Tibial nerve (tissue), 4 donors: ENCODE measurements around the gene NTRK3. TPM values are rescaled to one million over a fixed set of nuclear protein-coding genes. Genes with fewer than 3 reads are reported as not detected.

Experiments
- DNase-seq, 2 donors: peaks; one replicate each; pipeline ENCODE4 v3.0.0-alpha.2; 2019; ENCODE audit warnings: low spot score in 2 of 2
- H3K27ac ChIP-seq, 4 donors: fragments of 200-600 bp; sonication (generic) in 3 of 4; one replicate each; pipeline ENCODE4 v1.5.1; 2017 to 2019; ENCODE audit warnings: mild to moderate bottlenecking in 1 of 4
- H3K27me3 ChIP-seq, 2 donors: fragments of 200-600 bp; sonication (generic) in 1 of 2; one replicate each; pipeline versions ENCODE4 v1.5.1 to v1.6.0; 2017 to 2019
- H3K36me3 ChIP-seq, 3 donors: fragments of 200-600 bp; sonication (generic); one replicate each; pipeline ENCODE4 v1.5.1; 2018 to 2019
- H3K4me1 ChIP-seq, 4 donors: fragments of 200-600 bp; sonication (generic) in 3 of 4; one replicate each; pipeline ENCODE4 v1.5.1; 2017 to 2019
- H3K4me3 ChIP-seq, 4 donors: fragments of 200-600 bp; sonication (generic) in 3 of 4; one replicate each; pipeline ENCODE4 v1.5.1; 2017 to 2019; ENCODE audit warnings: mild to moderate bottlenecking in 1 of 4, moderate library complexity in 1 of 4
- H3K9me3 ChIP-seq, 4 donors: fragments of 200-600 bp; sonication (generic) in 3 of 4; one replicate each; pipeline ENCODE4 v1.5.1; 2017 to 2019
- EP300 ChIP-seq, 2 donors: sonication (generic); formaldehyde crosslinking; IDR thresholded peaks; one replicate each; pipeline ENCODE4 v1.6.1; 2017; ENCODE audit warnings: antibody characterized with exemption in 2 of 2, mild to moderate bottlenecking in 1 of 2
- POLR2A ChIP-seq, 2 donors: fragments of 450-650 bp; IDR thresholded peaks; one replicate each; pipeline ENCODE4 v1.6.1; 2017; ENCODE audit warnings: antibody characterized with exemption in 2 of 2, mild to moderate bottlenecking in 2 of 2, moderate library complexity in 2 of 2
- WGBS, 2 donors: methylation state at CpG; one replicate each; pipeline ENCODE4 v1.1.5; 2018; 5-methylcytosine and 5-hydroxymethylcytosine counted together
- total RNA-seq, 4 donors: library from RNA; depleted of rRNA; stranded (reverse); fragments of >200 nt; gene quantifications; one replicate each; pipeline ENCODE4 v1.1.0, GENCODE V29; 2016
- TF ChIP-seq, protein P1 (sequence below), 5 experiments: fragments of 200-600 bp in 3 of 5; fragments of 450-650 bp in 2 of 5; sonication (generic) in 3 of 5; IDR thresholded peaks; one replicate each; pipeline ENCODE4 v1.5.1; 2016 to 2019; ENCODE audit warnings: antibody characterized with exemption in 5 of 5, mild to moderate bottlenecking in 3 of 5, moderate library complexity in 2 of 5

NTRK3 gene
- total RNA-seq, 4 donors from 2014 or later: 53.4 to 85.9 (median 83.6) TPM

DNA sequence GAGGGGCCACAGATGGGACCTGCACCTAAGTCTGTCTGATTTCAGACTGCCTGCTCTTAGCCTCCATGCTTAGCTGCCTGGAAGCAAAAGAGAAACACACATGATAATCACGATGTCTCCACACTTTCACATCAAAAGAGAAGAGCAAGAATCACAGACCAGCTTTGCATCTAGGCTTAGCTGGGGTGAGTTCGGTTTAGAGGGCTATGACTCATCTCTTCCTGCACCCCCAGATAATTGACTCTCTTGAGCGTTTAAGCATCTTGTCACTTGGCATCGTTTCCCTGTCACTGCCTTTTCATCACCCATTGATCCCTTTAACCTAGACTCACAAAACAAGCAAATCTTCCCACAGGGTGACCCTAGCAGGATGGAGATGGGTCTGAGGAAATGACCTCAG lies 124.0 kb downstream of the NTRK3 start:
- WGBS, 2 donors: 53 to 63% methylated on average over 4 of the region's 4 CpGs
- DNase-seq: no peak
- peaks cover 0 to 1% (median 0%) of the 10 kb centered on the region in 4 donors for H3K4me1 ChIP-seq
- TF ChIP-seq, protein P1, sequence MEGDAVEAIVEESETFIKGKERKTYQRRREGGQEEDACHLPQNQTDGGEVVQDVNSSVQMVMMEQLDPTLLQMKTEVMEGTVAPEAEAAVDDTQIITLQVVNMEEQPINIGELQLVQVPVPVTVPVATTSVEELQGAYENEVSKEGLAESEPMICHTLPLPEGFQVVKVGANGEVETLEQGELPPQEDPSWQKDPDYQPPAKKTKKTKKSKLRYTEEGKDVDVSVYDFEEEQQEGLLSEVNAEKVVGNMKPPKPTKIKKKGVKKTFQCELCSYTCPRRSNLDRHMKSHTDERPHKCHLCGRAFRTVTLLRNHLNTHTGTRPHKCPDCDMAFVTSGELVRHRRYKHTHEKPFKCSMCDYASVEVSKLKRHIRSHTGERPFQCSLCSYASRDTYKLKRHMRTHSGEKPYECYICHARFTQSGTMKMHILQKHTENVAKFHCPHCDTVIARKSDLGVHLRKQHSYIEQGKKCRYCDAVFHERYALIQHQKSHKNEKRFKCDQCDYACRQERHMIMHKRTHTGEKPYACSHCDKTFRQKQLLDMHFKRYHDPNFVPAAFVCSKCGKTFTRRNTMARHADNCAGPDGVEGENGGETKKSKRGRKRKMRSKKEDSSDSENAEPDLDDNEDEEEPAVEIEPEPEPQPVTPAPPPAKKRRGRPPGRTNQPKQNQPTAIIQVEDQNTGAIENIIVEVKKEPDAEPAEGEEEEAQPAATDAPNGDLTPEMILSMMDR (IDR thresholded peaks at IDR 0.05): no peak
- no peak for TF ChIP-seq EP300 (IDR thresholded peaks at IDR 0.05)
- no peak for TF ChIP-seq POLR2A (IDR thresholded peaks at IDR 0.05)
- H3K36me3 ChIP-seq: peaks cover 0 to 57% (median 2%) of the 10 kb centered on the region in 3 donors
- H3K9me3 ChIP-seq: no peaks in the 10 kb centered on the region
- no peaks in the 10 kb centered on the region for H3K27me3 ChIP-seq
- H3K27ac ChIP-seq: no peak overlapping the region
- no peak overlapping the region for H3K4me3 ChIP-seq

GRCh38 chr15:88131937-88132336 lies 124.6 kb downstream of the NTRK3 start:
- H3K9me3 ChIP-seq: no peaks in the 10 kb centered on the region
- WGBS, 2 donors: 75 to 81% methylated on average over 4 of the region's 4 CpGs
- H3K4me3 ChIP-seq: no peak overlapping the region
- H3K4me1 ChIP-seq: peaks cover 0 to 7% (median 0%) of the 10 kb centered on the region in 4 donors
- H3K27ac ChIP-seq: no peak overlapping the region
- H3K27me3 ChIP-seq: no peaks in the 10 kb centered on the region
- DNase-seq: no peak
- TF ChIP-seq, protein P1 (IDR thresholded peaks at IDR 0.05): no peak
- TF ChIP-seq EP300 (IDR thresholded peaks at IDR 0.05) (no peak), POLR2A (IDR thresholded peaks at IDR 0.05) (no peak)
- peaks cover 0 to 52% (median 2%) of the 10 kb centered on the region in 3 donors for H3K36me3 ChIP-seq

DNA sequence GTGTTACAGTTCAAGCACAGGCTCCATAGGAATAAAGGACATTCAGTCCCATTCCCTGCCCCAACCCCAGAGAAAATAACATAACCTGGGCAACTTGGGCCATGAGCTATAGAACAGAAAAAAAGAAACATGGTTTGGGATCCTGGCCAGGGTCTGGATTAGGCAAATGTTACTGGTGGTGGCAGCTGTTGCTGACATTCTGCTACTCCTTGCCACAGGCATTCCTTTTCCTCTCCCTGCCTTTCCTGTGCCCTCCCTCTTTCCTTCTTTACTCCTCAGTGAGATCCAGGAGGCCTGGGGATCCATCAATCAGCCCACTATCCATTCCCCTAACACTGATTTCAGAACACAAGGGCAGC lies 129.1 kb downstream of the NTRK3 start:
- H3K9me3 ChIP-seq: no peaks in the 10 kb centered on the region
- peak overlapping the region in 2 of 4 donors; percentile 9 to 57 for H3K27ac ChIP-seq
- H3K36me3 ChIP-seq: peaks cover 0 to 8% (median 0%) of the 10 kb centered on the region in 3 donors
- H3K4me1 ChIP-seq: peaks cover 0 to 10% (median 0%) of the 10 kb centered on the region in 4 donors
- DNase-seq: no peak
- H3K27me3 ChIP-seq: no peaks in the 10 kb centered on the region
- TF ChIP-seq POLR2A (IDR thresholded peaks at IDR 0.05): no peak
- TF ChIP-seq, protein P1 (IDR thresholded peaks at IDR 0.05): no peak
- no peak for TF ChIP-seq EP300 (IDR thresholded peaks at IDR 0.05)
- no peak overlapping the region for H3K4me3 ChIP-seq

DNA sequence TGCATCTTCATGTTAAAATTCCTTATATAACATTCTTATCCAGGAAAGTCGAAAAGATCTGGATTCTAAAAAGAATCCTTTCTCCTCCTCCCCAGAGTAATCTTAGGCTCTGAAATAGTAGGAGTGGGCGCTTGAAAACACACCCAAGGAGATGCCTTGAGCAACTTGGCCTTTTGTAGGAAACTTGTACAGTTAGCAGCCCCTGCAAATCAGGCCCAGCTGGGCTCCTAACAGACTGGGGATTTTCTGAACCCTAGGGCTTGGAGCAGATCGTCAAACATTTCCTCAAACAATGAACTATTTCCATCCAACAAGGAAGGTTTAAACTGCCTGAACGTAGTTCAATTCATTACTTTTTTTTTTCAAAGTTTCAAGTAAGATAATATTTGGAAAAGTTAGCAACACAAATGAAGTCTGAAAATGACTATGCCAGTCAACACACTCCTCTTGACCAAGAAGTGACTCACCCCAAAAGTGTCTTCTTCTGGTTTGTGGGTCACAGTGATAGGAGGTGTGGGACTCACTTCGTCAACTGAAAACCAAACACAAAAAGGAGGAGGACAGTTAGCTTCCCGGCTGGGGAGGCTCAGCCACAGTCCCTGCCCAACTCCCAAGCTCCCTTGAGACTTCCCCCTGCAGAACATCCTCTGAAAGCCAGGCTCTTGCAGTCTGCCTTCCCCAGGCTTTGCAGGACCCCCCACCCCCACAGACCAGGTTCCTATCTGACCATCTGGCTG lies 129.7 kb downstream of the NTRK3 start:
- Histone ChIP-seq H3K36me3 (peaks cover 0 to 7% (median 0%) of the 10 kb centered on the region in 3 donors), H3K27ac (peak overlapping the region in 2 of 4 donors; percentile 35 to 46), H3K4me3 (no peak overlapping the region), H3K9me3 (no peaks in the 10 kb centered on the region), H3K27me3 (no peaks in the 10 kb centered on the region), H3K4me1 (peaks cover 0 to 10% (median 0%) of the 10 kb centered on the region in 4 donors)
- TF ChIP-seq, protein P1 (IDR thresholded peaks at IDR 0.05): no peak
- no peak for TF ChIP-seq POLR2A (IDR thresholded peaks at IDR 0.05)
- TF ChIP-seq EP300 (IDR thresholded peaks at IDR 0.05): no peak
- WGBS, 2 donors: 56 to 62% methylated on average over 6 of the region's 6 CpGs
- peak in 1 of 2 donors; percentile 24 for DNase-seq

DNA sequence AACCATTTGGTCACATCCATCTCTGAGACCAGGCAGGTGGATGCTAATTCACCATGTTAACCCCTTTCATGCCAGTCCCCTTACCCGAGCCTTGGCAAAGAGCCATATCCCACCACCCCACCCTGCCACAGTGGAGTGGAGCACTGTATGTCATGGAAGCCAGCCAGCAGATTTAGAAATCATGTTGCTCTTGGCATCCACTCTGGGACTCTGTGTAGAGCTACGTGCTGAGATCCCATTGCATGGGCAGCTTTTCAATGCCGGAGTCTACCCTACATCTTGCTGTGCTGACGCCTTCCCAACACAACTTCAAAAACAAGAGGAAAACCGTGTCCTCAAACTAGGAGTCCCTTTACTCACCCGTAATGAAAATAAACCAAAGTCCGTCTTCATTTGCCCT lies 131.0 kb downstream of the NTRK3 start:
- Histone ChIP-seq H3K27me3 (no peaks in the 10 kb centered on the region), H3K36me3 (no peaks in the 10 kb centered on the region), H3K4me1 (peaks cover 0 to 10% (median 0%) of the 10 kb centered on the region in 4 donors), H3K27ac (no peak overlapping the region), H3K9me3 (no peaks in the 10 kb centered on the region), H3K4me3 (no peak overlapping the region)
- 72 to 74% methylated on average over 7 of the region's 7 CpGs for WGBS, 2 donors
- DNase-seq: peak in 1 of 2 donors; percentile 9
- TF ChIP-seq, protein P1 (IDR thresholded peaks at IDR 0.05): no peak
- TF ChIP-seq EP300 (IDR thresholded peaks at IDR 0.05): peak in 1 of 2 donors; percentile 51
